ENCODE results near the gene ZWINT.
A peak's percentile ranks its signal among the peaks of the same experiment; 100 is the strongest.

The ZWINT gene

GRCh38 chr10:56360967-56361612 lies at the start of gene ZWINT:
Gene ZWINT, minus strand, starts transcription at chr10:56361259. Its CDS starts 23 bp downstream, at chr10:56361236.
- peak; percentile 99 for FAIRE-seq
- peak; percentile 98 for DNase-seq (ENCODE audit: low spot score)

- DNase-seq (ENCODE audit: low spot score) (no peak), FAIRE-seq (no peak)
Observed at GRCh38 chr10:56383806-56384205, 22.7 kb upstream of the ZWINT start.

GRCh38 chr10:56370217-56371113 lies 9.4 kb upstream of the ZWINT start:
- no peak for DNase-seq (ENCODE audit: low spot score)
- FAIRE-seq, result peak; percentile 20

GRCh38 chr10:56360583-56360966 lies 484 bp downstream of the ZWINT start:
- DNase-seq (ENCODE audit: low spot score) (no peak), FAIRE-seq (no peak)

GRCh38 chr10:56359837-56360236 lies 1.2 kb downstream of the ZWINT start:
- DNase-seq (ENCODE audit: low spot score) (no peak), FAIRE-seq (no peak)

GRCh38 chr10:56357018-56357417 lies 4.0 kb downstream of the ZWINT start:
- no peak for FAIRE-seq

GRCh38 chr10:56351909-56352630 lies 9.0 kb downstream of the ZWINT start:
- FAIRE-seq (no peak), DNase-seq (ENCODE audit: low spot score) (no peak)

More at GRCh38 chr10:56357018-56357417, 4.0 kb downstream of the ZWINT start:
- DNase-seq (ENCODE audit: low spot score), result no peak

- FAIRE-seq (no peak), DNase-seq (ENCODE audit: low spot score) (no peak)
Observed at GRCh38 chr10:56349611-56350010, 11.4 kb downstream of the ZWINT start.

GRCh38 chr10:56348101-56348500 lies 13.0 kb downstream of the ZWINT start:
- no peak for DNase-seq (ENCODE audit: low spot score)
- FAIRE-seq, result no peak

- FAIRE-seq (no peak), DNase-seq (ENCODE audit: low spot score) (no peak)
Observed at GRCh38 chr10:56346845-56347415, 14.1 kb downstream of the ZWINT start.

- no peak for FAIRE-seq
- DNase-seq (ENCODE audit: low spot score), result no peak
Observed at GRCh38 chr10:56341612-56342011, 19.4 kb downstream of the ZWINT start.

GRCh38 chr10:56329961-56330360 lies 31.1 kb downstream of the ZWINT start:
- FAIRE-seq (no peak), DNase-seq (ENCODE audit: low spot score) (no peak)

GRCh38 chr10:56327118-56327517 lies 33.9 kb downstream of the ZWINT start:
- DNase-seq (ENCODE audit: low spot score), result no peak
- FAIRE-seq, result no peak

- DNase-seq (ENCODE audit: low spot score) (peak; percentile 16), FAIRE-seq (no peak)
Observed at GRCh38 chr10:56319386-56319785, 41.7 kb downstream of the ZWINT start.

- no peak for DNase-seq (ENCODE audit: low spot score)
- no peak for FAIRE-seq
Observed at GRCh38 chr10:56318816-56319215, 42.2 kb downstream of the ZWINT start.

GRCh38 chr10:56317603-56318002 lies 43.5 kb downstream of the ZWINT start:
- DNase-seq (ENCODE audit: low spot score) (no peak), FAIRE-seq (no peak)

- DNase-seq (ENCODE audit: low spot score), result no peak
- FAIRE-seq, result no peak
Observed at GRCh38 chr10:56316603-56317002, 44.5 kb downstream of the ZWINT start.

Measured in urothelium cell line (cell line).